NCI-H345 treated with DMSO at 0.1 percent for 48 hours (cell line): ENCODE results near the gene ARPC5L.

Source experiments
- DNase-seq: peaks from one replicate; lab custom pipeline; 2025; ENCODE audit not compliant: unreplicated experiment; lab: John Stamatoyannopoulos, UW

Gene ARPC5L

DNA sequence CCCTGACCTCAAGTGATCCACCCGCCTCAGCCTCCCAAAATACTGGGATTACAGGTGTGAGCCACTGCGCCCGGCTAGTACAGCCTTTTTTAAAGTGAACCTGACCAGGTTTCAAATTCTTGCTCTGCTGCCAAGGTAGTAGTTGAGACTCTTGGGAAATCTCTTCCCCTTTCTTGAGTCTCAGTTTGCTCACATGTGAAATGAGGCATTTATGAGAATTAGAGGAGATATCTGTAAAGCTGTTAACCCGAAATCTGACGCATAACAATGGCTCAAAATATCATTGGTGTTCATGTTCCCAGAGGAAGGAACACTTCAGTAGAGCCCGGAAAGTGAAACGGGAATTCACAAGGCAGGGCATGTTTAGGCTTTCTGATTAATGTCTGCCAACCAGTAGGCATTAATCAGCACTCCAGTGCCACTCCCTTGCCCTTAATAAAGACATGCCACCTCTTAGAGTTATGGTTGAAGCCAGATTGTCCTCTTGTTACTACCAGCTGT is 1.5 kb downstream of the ARPC5L start:
- no peak for DNase-seq

DNA sequence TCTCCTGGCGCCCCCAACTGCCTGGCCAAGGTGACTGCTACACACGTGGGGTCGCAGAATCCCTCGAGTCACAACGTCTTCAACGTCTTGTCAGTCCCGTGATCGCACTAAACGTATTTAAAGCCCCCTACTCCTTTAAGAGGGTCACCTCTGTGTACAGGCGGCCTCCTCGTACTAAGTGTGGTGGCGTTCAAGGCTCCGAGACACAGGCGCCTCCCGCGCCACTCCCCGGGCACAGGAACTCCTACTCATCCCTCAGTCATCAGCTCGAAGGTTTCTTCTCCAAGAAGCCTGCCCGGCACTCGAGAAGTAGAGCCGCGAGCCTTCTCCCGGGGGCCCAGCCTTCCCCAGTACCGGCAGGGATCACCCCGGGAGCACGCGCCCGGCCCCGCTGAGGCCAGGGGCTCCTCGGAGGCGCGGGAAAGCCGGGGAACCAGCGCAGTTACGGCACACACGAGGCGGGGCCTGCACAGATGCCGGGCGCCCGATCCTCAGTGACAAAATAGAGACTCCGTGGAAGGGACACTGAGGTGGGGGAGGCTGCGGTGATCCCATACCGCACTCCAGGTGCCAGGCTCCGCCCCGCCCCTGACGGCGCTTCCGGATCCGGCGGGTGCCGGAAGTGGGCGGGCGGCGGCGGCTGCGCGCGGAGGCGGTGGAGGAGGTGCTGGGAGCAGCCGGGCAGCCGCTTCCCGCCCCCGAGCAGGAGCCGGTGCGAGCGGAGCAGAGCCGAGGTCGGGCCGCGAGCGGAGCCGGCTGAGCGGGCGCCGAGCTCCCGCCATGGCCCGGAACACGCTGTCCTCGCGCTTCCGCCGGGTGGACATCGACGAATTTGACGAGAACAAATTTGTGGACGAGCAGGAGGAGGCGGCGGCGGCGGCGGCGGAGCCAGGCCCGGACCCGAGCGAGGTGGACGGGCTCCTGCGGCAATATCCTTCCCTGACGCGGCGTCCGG is 6.9 kb downstream of the ARPC5L start:
- DNase-seq, result peak; percentile 72

DNA sequence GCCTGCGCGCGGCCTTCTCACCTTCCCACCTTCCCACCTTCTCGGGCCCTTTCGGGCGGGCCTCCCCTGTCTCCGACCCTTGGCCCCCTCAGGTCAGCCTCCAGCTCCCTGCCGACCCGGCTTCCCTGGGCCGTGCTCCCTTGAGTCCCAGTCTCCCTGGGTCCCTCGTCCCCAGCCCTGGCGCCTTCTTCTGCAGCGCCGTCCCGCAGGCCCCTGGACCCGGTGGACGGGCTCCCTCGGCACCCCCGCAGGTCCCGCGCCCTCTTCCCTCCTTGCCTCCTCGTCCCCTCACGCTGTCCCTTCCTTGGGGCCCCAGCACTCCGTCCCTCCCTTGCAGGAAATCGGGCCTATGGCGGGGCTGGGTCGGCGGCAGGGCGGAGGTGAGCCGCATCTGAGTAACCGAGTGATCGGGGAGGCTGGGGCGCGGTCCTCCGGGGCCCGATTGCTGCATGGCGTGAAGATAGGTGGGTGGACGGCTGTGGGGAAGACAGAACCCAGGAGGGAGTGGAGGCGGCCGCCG is 7.6 kb downstream of the ARPC5L start:
- no peak for DNase-seq

DNA sequence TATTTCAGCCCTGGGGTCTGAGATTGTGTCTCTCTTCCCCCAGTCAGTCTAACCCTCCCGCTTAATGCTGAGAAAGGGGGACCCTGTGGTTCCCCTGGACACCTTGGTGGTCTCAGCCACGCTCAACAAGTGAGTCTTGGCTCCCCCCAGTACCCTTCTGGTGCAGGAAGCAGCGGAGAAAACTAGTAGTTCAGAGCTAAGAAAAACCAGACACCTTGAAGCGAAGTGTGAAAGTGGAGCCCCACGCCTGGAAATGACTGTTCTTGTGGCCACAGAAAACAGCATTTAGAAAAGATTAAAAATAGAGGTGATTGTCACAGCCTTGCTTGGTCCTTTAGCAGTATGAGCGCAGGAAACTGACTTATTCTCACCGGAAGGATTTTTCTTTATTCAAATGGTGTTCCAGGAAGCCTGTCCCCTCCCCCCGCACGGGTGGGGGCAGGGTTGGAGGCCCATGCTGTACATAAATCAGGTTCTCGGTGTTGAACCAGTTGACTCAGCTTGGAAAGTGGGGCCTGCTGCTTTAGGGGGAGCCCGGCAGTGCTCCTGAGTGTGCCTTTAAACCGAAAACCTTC is 8.1 kb downstream of the ARPC5L start:
- DNase-seq, result no peak

DNA sequence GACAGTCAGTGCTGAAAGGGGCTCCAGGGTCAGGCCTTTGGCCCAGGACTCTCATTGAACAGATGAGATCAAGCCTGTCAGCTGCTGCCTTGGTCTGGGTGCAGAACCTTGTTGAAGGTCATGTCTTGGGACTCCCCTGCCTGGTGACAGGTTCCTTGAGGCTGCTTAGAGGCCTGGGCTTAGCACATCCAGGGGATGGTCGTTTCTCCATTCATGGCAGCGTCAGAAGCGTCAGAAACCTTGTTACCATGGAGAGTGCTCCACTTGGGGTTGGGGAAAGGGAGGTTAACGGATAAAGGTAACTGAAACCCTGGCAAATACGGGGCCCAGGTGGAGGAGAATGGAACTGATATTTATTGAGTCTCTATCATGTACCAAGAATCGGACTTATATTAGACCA is 8.8 kb downstream of the ARPC5L start:
- DNase-seq, result no peak

DNA sequence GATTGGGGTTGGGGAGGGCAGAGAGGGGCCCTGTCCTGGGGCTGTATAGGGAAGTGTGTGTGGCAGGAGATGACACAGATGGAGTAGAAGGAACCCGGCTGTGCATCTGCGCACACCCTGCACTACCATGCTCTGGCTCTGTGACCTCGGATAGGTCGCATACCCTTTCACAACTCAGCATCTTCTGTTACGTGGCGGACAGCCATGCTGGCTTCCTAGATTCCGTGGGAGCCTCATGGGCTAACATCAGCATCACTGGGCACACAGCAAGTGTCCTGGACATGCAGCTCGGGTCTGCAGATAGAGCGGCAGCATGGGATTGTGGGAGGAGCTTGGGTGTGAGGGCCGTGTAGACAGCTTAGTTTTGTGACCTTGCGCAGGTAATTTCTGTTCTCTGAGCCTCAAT is 9.2 kb downstream of the ARPC5L start:
- DNase-seq, result no peak

DNA sequence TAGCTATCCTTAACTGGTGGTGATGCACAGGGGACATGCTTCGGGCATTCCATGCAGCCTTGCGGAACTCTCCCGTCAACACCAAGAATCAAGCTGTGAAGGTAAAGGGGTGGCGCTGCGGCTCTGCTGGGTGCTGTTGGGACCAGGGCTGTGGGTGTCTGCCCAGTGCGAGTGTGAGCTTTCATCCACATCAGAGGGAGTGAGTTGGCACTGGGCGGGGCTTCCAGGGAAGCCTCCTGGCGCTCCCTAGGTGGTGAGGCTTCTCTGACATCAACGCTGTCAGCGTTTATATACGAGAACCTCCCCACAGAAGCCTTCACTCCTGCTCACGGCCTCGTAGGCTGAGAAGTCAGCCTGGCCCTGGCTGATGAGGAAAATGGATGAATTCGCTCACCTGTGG is 11.7 kb downstream of the ARPC5L start:
- no peak for DNase-seq

DNA sequence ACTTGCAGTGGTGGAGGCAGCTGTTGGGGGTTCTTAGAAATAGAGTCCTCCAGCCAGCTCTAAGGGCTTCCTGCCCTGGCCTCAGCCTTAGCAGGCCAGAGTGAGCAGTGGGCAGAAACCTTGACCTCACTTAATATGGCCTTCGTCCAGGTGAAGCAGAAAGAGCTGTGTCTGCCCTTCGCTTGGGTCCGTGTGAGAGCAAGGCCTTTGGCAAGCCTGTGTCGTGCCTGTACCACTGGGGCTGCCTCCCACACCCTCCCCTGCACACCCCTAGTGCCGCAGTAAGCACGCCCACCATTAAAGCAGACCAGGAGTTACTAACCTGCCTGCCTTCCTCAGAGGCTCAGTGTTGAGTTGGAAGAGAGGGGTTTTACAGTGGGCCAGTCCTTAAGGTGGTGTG is 13.6 kb downstream of the ARPC5L start:
- DNase-seq, result no peak

DNA sequence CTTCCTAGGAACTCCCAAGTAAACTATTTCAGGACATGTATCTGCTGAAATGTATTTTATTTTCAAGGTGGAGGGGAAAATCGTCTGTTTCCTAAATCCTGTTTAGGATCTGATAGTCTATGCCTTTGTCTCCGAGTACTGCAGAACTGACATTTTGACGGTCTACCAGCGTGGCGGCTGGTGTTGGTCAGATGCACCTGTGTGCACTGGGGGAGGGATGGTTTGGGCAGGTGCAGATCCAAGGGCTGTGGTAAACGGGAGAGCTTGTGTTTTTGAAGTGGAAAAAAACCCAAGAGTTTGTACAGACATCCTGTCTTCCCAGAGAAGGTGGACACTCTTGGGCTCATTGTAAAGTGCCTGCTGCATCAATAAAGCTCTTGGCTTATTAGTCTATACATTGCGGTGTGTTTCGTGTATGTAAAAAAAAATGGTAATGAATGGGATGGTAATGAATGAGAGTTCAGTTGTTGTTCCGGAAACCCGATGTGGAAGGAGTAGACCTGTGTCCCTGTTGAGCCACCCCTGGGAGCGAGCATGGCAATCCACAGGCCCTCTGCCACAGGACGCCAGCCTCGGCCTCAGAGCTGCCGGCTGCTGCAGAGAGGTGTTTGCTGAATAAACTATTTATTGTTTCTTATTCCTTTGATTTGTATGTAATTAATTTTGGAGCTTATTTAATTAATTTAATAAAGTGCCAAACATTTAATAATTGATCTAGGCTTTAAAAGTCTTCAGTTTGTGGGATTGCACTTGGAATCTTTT is 15.3 kb downstream of the ARPC5L start:
- no peak for DNase-seq

DNA sequence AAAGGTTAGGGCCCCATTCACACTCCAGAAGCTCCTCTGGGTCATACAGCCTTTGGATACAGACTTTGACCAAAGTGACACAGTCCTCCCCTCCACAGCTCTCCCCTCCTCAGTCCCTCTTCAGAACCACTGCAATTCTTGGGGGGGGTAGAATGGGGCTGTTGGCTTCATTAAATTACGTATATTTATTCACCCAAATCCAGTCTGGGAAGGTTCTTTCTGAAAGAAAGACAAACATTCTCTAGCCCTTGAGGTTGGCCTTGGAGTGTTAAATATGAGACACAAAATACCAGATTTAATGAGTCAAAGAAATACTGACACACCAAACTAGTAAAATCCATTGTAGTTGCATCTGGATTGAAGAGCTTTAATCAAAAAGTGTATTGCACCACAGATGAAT is 16.1 kb downstream of the ARPC5L start:
- DNase-seq, result no peak

DNA sequence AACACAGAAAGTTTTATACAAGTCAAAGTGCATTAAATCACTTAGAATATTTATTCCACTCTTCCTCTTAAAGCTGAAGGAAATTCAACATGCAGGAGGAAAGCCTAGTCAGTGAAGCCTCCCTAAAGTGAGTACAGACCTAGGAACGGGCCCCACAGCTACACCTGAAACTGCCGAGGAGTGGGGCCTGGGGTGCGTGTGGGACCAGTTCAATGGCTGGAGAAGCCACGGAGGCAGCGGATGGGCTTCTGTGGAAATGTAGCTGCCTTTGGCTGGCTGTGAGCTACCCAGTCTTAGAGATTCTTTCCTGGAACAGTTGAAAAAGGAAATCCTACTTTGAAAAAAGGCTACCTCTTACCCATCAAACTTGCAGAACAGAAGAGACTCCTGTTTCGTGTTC is 16.6 kb downstream of the ARPC5L start:
- no peak for DNase-seq

DNA sequence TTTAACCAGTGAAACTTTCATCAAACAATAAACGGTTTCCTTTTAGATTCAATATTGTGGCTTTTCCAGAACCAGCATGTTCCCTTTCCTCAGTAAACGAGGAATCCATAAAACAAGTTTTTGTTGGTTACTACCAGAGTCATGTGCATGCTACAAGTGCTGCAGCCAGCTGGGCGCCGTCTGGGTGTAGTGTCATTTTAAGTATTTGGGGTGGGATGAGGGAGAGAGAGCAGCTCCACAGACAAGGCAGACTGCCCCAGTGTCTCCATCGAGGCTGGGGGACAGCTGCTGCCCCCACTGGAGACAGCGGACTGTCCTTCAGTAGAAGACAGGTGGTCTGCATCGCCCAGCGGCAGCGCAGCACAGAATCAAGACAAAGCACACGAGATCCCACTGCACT is 17.3 kb downstream of the ARPC5L start:
- DNase-seq, result no peak

DNA sequence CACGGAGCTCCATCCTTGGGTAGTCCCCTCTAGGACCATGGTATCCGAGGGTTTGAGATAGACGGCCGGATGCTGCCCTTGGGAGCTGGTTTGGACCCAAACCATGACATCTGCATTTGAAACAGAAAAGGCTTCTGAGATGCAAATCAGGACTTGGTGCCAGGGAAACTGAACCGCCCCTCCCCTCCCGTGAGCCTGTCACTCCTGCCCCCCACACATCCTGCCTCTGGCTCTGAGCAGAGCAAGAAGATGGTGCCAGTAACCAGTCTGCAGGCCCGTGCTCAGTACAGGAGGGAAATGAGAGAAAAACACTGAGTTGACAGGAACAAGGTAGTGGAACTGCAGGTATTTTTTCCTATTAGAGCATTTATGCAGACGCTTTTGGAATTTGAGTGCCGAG is 18.6 kb downstream of the ARPC5L start:
- DNase-seq, result no peak

DNA sequence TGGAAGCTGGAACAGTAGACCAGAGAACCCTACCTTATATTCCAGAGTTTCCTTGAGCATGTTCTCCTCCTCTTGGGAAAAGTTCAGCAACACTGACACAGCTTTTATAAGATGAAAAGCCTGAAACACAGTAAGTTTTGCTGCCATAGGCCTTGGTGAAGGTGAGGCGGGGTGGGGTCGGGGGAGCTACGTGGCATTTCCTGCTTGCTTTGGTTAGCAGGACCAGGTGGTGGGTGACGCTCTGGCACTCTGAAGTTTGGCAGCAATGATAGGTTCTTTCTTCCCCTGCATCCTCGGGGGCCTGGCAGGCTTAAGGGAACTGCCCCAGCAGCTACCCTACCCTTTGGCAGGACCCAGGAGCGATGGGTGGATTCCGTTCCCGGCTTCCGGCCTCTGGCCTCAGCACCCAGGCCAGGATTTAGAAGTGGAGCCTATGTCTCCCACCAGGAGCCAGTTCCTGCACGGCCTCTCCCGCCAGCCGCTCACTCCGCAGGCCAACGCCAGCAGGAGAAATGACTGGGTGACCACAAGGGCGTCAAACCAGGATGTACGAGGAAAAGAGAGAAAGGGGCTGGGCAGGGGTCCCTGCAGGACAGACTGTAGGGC is 19.3 kb downstream of the ARPC5L start:
- no peak for DNase-seq

DNA sequence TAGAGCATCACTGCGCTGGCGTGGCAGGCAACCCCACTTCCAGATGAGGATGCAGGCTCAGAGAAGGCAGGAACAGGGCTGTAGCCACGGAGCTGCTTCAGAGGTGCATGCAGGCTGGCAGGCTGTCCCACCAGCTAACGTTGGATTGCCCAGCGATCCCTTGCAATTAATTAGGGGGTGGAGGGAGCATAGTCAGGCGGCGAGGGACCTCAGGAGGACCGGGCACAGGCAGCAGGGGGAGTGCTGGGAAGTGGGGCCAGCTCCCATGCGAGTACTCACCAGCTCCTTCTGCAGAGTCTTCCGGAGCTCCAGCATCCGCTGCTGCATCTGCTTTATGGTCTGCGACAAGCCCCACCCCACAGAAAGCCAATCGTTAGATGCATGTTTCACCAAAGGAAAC is 20.3 kb downstream of the ARPC5L start:
- no peak for DNase-seq

DNA sequence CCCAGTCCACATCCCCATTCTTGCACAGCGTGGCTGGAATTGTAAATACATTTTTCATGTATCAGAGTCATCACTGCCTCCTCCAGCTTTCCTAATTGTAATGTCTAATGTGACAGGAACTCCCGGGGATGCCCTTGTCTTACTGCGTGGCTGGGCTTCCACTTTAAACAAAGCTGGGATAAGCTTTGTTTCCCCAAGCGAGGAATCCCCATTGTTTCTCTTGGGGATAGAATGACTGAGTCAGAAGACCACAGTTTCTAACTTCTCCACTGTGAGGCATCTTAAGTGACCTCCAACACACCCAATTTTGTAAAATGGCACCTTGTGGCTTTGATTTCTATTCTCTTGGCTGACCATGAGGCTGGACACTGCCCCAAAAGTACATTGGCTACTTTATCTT is 22.4 kb downstream of the ARPC5L start:
- no peak for DNase-seq

DNA sequence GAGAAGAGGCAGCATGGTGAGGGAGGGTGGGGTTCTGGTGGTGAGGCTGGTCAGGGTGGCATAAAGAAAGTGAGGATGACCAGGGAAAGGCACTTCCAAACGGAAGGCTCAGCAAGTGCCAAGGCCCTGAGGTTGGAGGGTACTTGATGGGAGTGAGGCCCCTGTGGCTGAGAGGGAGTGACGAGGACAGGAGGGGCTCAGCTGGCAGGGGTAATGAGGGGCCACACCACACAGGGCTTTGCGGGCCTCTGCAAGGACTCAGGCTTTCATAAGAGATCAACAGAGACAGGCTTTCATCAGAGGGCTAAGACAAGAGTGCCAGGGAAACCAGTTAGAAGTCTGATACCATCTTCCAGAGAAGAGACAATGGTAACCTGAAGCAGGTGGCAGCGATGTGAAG is 23.6 kb downstream of the ARPC5L start:
- DNase-seq, result no peak

DNA sequence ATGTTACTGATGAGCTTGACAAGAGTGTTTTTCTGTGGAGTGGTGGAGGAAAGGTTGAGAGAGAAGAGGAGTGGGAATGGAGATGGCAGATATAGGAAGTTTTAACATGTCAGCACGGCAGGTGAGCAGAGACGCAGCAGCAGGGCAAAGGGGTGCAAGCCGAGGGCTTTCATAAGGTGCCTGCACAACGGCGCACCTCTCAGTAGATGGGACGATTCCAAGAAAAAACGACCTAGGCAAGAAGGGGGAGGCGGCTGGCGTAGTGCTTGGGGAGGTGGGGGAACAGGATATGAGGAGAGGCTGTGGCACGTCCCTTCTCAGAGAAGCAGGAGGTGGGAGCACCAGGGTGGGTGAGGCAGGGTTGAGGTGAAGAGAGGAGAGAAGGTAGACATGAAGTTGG is 24.5 kb downstream of the ARPC5L start:
- no peak for DNase-seq

DNA sequence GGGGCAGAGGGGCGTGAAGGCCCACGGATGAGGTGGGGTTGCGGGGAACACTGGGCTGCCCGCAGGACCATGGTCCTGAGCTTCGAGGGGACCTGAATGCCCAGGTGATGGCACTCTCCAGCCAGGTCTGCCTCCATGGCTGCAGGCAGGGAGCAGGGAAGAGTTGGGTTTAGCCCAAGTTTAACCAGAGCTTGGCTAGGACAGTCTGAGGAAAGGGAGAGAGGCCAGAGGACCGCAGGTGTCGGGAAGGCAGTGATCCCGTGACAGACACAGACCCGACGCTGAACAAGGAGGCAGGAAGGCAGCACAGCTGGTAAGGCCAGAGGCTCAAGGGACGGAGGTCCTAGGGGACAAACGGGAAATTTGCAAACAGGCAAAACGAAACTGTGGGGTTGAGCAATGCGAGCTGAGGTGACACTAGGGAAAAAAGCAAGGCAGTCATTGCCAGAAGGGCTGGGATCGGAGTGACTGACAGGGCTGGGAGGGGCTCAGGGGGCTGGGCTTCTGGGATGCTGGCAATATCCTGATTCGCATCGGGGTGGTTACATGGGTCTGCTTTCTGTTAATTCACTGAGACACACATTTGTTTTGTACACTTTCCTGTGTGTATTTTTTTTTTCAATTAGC is 25.0 kb downstream of the ARPC5L start:
- no peak for DNase-seq

DNA sequence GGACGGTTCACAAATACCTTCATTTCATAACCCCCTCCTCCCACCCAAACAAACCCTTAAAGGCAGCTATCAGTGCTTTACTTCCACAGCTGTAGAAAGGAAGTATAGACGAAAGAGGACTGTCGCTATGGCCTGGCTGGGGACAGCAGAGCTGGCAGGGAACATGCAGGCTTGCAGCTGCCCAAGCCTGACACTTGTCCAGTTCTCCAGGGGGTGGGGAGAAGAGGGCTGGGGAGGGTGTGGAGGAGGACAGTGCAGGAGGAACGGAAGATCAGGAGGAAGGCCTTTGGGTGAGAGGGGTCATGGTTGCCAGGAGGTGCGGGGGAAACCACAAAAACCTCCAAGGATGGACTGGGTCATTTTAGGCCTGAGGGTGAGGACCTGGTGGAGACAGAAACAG is 25.9 kb downstream of the ARPC5L start:
- DNase-seq, result no peak

DNA sequence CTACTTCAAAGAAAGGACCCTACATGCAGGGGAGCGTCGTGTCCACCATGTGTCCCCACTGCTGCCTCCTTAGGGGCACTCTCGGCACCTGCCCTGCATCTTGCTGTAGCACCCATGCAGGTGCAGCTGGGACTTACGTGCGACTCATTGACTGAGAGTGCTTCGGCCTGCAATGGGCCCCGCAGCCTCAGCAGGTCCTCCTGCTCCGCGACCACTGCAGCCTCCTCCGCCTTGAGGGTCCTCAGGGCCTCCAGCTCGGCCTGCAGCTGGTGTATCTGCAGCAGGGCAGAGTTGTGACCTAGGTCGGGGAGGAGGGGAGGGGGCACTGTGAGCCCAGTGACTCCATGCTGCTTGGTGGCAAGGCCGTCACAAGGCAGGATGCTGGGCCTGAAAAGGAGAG is 27.1 kb downstream of the ARPC5L start:
- no peak for DNase-seq
